Activated naive CD8-positive, alpha-beta T cell (primary cell): ENCODE results near the gene CALCOCO2.
A peak's percentile ranks its signal among the peaks of the same experiment; 100 is the strongest.

Experiments used
- H3K27ac Mint-ChIP-seq: one replicate; pipeline ENCODE4 v1.8.0; 2021; ENCODE audit warnings: mixed read lengths
- H3K27me3 Mint-ChIP-seq: one replicate; pipeline ENCODE4 v1.8.0; 2021; ENCODE audit warnings: mixed read lengths
- H3K36me3 Mint-ChIP-seq: one replicate; pipeline ENCODE4 v1.8.0; 2021; ENCODE audit warnings: mixed read lengths
- H3K4me1 Mint-ChIP-seq: one replicate; pipeline ENCODE4 v1.8.0; 2021; ENCODE audit warnings: low read depth, mixed read lengths
- H3K4me3 Mint-ChIP-seq: one replicate; pipeline ENCODE4 v1.8.0; 2021; ENCODE audit warnings: mild to moderate bottlenecking, mixed read lengths
- H3K9me3 Mint-ChIP-seq: one replicate; pipeline ENCODE4 v1.8.0; 2021; ENCODE audit warnings: low read depth, mixed read lengths

CALCOCO2 gene

GRCh38 chr17:48878920-48879898 is 48.4 kb downstream of the CALCOCO2 start:
- peaks cover 2% of the 10 kb centered on the region for H3K27me3 Mint-ChIP-seq
- H3K4me1 Mint-ChIP-seq: no peaks in the 10 kb centered on the region
- H3K4me3 Mint-ChIP-seq: no peak overlapping the region
- no peaks in the 10 kb centered on the region for H3K9me3 Mint-ChIP-seq
- no peak overlapping the region for H3K27ac Mint-ChIP-seq
- H3K36me3 Mint-ChIP-seq: no peaks in the 10 kb centered on the region

- H3K27ac Mint-ChIP-seq: no peak overlapping the region
- H3K4me1 Mint-ChIP-seq: peaks cover 4% of the 10 kb centered on the region
- peaks cover 2% of the 10 kb centered on the region for H3K27me3 Mint-ChIP-seq
- no peaks in the 10 kb centered on the region for H3K36me3 Mint-ChIP-seq
- no peak overlapping the region for H3K4me3 Mint-ChIP-seq
- no peaks in the 10 kb centered on the region for H3K9me3 Mint-ChIP-seq
Observed at GRCh38 chr17:48882272-48882671, 51.4 kb downstream of the CALCOCO2 start.

- Mint-ChIP-seq H3K4me3 (no peak overlapping the region), H3K4me1 (peaks cover 4% of the 10 kb centered on the region), H3K36me3 (no peaks in the 10 kb centered on the region), H3K9me3 (no peaks in the 10 kb centered on the region), H3K27me3 (no peaks in the 10 kb centered on the region), H3K27ac (no peak overlapping the region)
Observed at GRCh38 chr17:48883171-48883570, 52.3 kb downstream of the CALCOCO2 start.

GRCh38 chr17:48890086-48890485 is 59.3 kb downstream of the CALCOCO2 start:
- Mint-ChIP-seq H3K9me3 (no peaks in the 10 kb centered on the region), H3K4me1 (peaks cover 26% of the 10 kb centered on the region), H3K27ac (no peak overlapping the region), H3K36me3 (peaks cover 5% of the 10 kb centered on the region), H3K4me3 (no peak overlapping the region), H3K27me3 (no peaks in the 10 kb centered on the region)

- H3K27ac Mint-ChIP-seq: peak overlapping the region; percentile 97
- no peaks in the 10 kb centered on the region for H3K27me3 Mint-ChIP-seq
- peaks cover 35% of the 10 kb centered on the region for H3K4me1 Mint-ChIP-seq
- peak overlapping the region; percentile 94 for H3K4me3 Mint-ChIP-seq
- no peaks in the 10 kb centered on the region for H3K9me3 Mint-ChIP-seq
- H3K36me3 Mint-ChIP-seq: peaks cover 12% of the 10 kb centered on the region
Observed at GRCh38 chr17:48892940-48893645, 62.3 kb downstream of the CALCOCO2 start.

- H3K9me3 Mint-ChIP-seq: no peaks in the 10 kb centered on the region
- H3K27ac Mint-ChIP-seq: peak overlapping the region; percentile 97
- H3K4me1 Mint-ChIP-seq: peaks cover 35% of the 10 kb centered on the region
- no peaks in the 10 kb centered on the region for H3K27me3 Mint-ChIP-seq
- peaks cover 15% of the 10 kb centered on the region for H3K36me3 Mint-ChIP-seq
- peak overlapping the region; percentile 94 for H3K4me3 Mint-ChIP-seq
Observed at GRCh38 chr17:48893646-48894508, 63.0 kb downstream of the CALCOCO2 start.

GRCh38 chr17:48894886-48895285 is 64.1 kb downstream of the CALCOCO2 start:
- H3K9me3 Mint-ChIP-seq: no peaks in the 10 kb centered on the region
- peaks cover 35% of the 10 kb centered on the region for H3K4me1 Mint-ChIP-seq
- H3K4me3 Mint-ChIP-seq: peak overlapping the region; percentile 42
- H3K27me3 Mint-ChIP-seq: no peaks in the 10 kb centered on the region
- H3K27ac Mint-ChIP-seq: peak overlapping the region; percentile 58
- H3K36me3 Mint-ChIP-seq: peaks cover 15% of the 10 kb centered on the region

GRCh38 chr17:48901241-48901640 is 70.4 kb downstream of the CALCOCO2 start:
- H3K27ac Mint-ChIP-seq: no peak overlapping the region
- H3K36me3 Mint-ChIP-seq: peaks cover 10% of the 10 kb centered on the region
- H3K27me3 Mint-ChIP-seq: no peaks in the 10 kb centered on the region
- no peaks in the 10 kb centered on the region for H3K9me3 Mint-ChIP-seq
- peaks cover 1% of the 10 kb centered on the region for H3K4me1 Mint-ChIP-seq
- no peak overlapping the region for H3K4me3 Mint-ChIP-seq

GRCh38 chr17:48903401-48903800 is 72.6 kb downstream of the CALCOCO2 start:
- no peak overlapping the region for H3K27ac Mint-ChIP-seq
- H3K36me3 Mint-ChIP-seq: no peaks in the 10 kb centered on the region
- H3K27me3 Mint-ChIP-seq: no peaks in the 10 kb centered on the region

GRCh38 chr17:48904428-48904827 is 73.6 kb downstream of the CALCOCO2 start:
- no peak overlapping the region for H3K27ac Mint-ChIP-seq
- no peaks in the 10 kb centered on the region for H3K27me3 Mint-ChIP-seq
- peaks cover 9% of the 10 kb centered on the region for H3K4me1 Mint-ChIP-seq
- peaks cover 2% of the 10 kb centered on the region for H3K36me3 Mint-ChIP-seq
- no peak overlapping the region for H3K4me3 Mint-ChIP-seq
- H3K9me3 Mint-ChIP-seq: no peaks in the 10 kb centered on the region

More at GRCh38 chr17:48903401-48903800, 72.6 kb downstream of the CALCOCO2 start:
- H3K9me3 Mint-ChIP-seq: no peaks in the 10 kb centered on the region
- H3K4me1 Mint-ChIP-seq: peaks cover 7% of the 10 kb centered on the region
- no peak overlapping the region for H3K4me3 Mint-ChIP-seq

GRCh38 chr17:48905987-48906515 is 75.2 kb downstream of the CALCOCO2 start:
- Mint-ChIP-seq H3K4me3 (peak overlapping the region; percentile 17), H3K4me1 (peaks cover 25% of the 10 kb centered on the region), H3K36me3 (peaks cover 5% of the 10 kb centered on the region), H3K27ac (no peak overlapping the region), H3K27me3 (no peaks in the 10 kb centered on the region), H3K9me3 (no peaks in the 10 kb centered on the region)

- H3K27ac Mint-ChIP-seq: peak overlapping the region; percentile 98
- H3K4me1 Mint-ChIP-seq: peaks cover 40% of the 10 kb centered on the region
- peaks cover 10% of the 10 kb centered on the region for H3K36me3 Mint-ChIP-seq
- H3K9me3 Mint-ChIP-seq: no peaks in the 10 kb centered on the region
- peak overlapping the region; percentile 95 for H3K4me3 Mint-ChIP-seq
- no peaks in the 10 kb centered on the region for H3K27me3 Mint-ChIP-seq
Observed at GRCh38 chr17:48907713-48908046, 76.8 kb downstream of the CALCOCO2 start.

- Mint-ChIP-seq H3K36me3 (peaks cover 12% of the 10 kb centered on the region), H3K9me3 (no peaks in the 10 kb centered on the region), H3K4me1 (peaks cover 46% of the 10 kb centered on the region), H3K27me3 (no peaks in the 10 kb centered on the region), H3K4me3 (peak within 1 kb of the TSS; percentile 96), H3K27ac (peak within 1 kb of the TSS; percentile 98)
Observed at GRCh38 chr17:48908047-48908843, 77.4 kb downstream of the CALCOCO2 start, which contains the start of gene UBE2Z. UBE2Z (plus strand) TSS chr17:48908407; CDS start chr17:48908504, 97 bp downstream.
